Common myeloid progenitor, CD34-positive (primary cell): ENCODE measurements around the gene SLC22A13.

Experiments
- CTCF ChIA-PET: fragments of 350-600 bp; sonication (Branson Sonifier 250); formaldehyde crosslinking; loops from one replicate; lab custom pipeline; 2021; ENCODE audit warnings: antibody characterized with exemption; lab: Charles Lee
- POLR2A ChIA-PET: fragments of 350-600 bp; sonication (Branson Sonifier 250); formaldehyde crosslinking; loops from one replicate; lab custom pipeline; 2021; ENCODE audit warnings: antibody characterized with exemption; lab: Charles Lee
- DNase-seq, 3 donors: peaks; one replicate each; pipeline versions ENCODE4 v3.0.0 to v3.0.0-alpha.2; 2013
- H3K27ac ChIP-seq, 2 experiments: 1 replicate in 1 of 2; 2 replicates in 1 of 2; pipeline ENCODE4 v1.7.0; 2013; ENCODE audit warnings: inconsistent platforms in 2 of 2, low read length in 2 of 2, mild to moderate bottlenecking in 2 of 2, low read depth in 1 of 2, moderate library complexity in 1 of 2; ENCODE audit not compliant: severe bottlenecking in 2 of 2, insufficient read depth in 1 of 2, poor library complexity in 1 of 2
- H3K27me3 ChIP-seq, 5 experiments: replicated peaks in 2 of 5; 1 replicate in 3 of 5; 2 replicates in 2 of 5; pipeline versions ENCODE4 v1.6.1 to v1.7.0; 2013; ENCODE audit warnings: low read length in 4 of 5, mild to moderate bottlenecking in 2 of 5, moderate library complexity in 2 of 5, inconsistent platforms in 1 of 5; ENCODE audit not compliant: insufficient read depth in 5 of 5, control insufficient read depth in 4 of 5
- H3K36me3 ChIP-seq, 4 experiments: 1 replicate in 2 of 4; 2 replicates in 2 of 4; pipeline versions ENCODE4 v1.6.1 to v1.7.0; 2013; ENCODE audit warnings: low read length in 3 of 4, control low read depth in 1 of 4, mild to moderate bottlenecking in 1 of 4; ENCODE audit not compliant: control insufficient read depth in 4 of 4, insufficient read depth in 4 of 4
- H3K4me1 ChIP-seq, 4 experiments: 1 replicate in 3 of 4; 2 replicates in 1 of 4; pipeline versions ENCODE4 v1.6.1 to v1.7.1; 2013; ENCODE audit warnings: low read length in 3 of 4, mild to moderate bottlenecking in 3 of 4, control low read depth in 1 of 4, inconsistent platforms in 1 of 4, moderate library complexity in 1 of 4; ENCODE audit not compliant: control insufficient read depth in 4 of 4, insufficient read depth in 4 of 4; ENCODE audit errors: control extremely low read depth in 1 of 4
- H3K4me3 ChIP-seq, 7 experiments: 1 replicate in 4 of 7; 2 replicates in 3 of 7; pipeline versions ENCODE4 v1.5.1 to v1.7.0; 2013; ENCODE audit warnings: mild to moderate bottlenecking in 7 of 7, low read length in 6 of 7, moderate library complexity in 6 of 7, inconsistent platforms in 2 of 7, low read depth in 2 of 7, control low read depth in 1 of 7; ENCODE audit not compliant: insufficient read depth in 4 of 7, control insufficient read depth in 1 of 7; ENCODE audit errors: extremely low read depth in 1 of 7
- H3K9me3 ChIP-seq, 5 experiments: 1 replicate in 4 of 5; 2 replicates in 1 of 5; pipeline versions ENCODE4 v1.6.1 to v1.7.1; 2013; ENCODE audit warnings: low read length in 4 of 5, mild to moderate bottlenecking in 2 of 5, inconsistent platforms in 1 of 5, low read depth in 1 of 5, moderate library complexity in 1 of 5; ENCODE audit not compliant: control insufficient read depth in 4 of 5, insufficient read depth in 2 of 5; ENCODE audit errors: control extremely low read depth in 1 of 5
- WGBS: methylation state at CpG from one replicate; pipeline ENCODE4 v1.1.5; 2013; ENCODE audit not compliant: insufficient coverage; 5-methylcytosine and 5-hydroxymethylcytosine counted together

The SLC22A13 gene

GRCh38 chr3:38297537-38297936, 31.9 kb downstream of the SLC22A13 start:
- Histone ChIP-seq H3K4me1 (no peaks in the 10 kb centered on the region), H3K9me3 (no peaks in the 10 kb centered on the region), H3K36me3 (no peaks in the 10 kb centered on the region), H3K4me3 (no peak overlapping the region), H3K27ac (no peak overlapping the region), H3K27me3 (no peaks in the 10 kb centered on the region)
- CTCF ChIA-PET: interaction anchor here (1.0 to 1.9 kb wide), 10 partner anchors 11 to 183 kb away, joined by 3 to 10 read pairs (median 4); partner anchors contain the start of gene XYLB
- POLR2A ChIA-PET: no interaction called here
- DNase-seq: no peak

DNA sequence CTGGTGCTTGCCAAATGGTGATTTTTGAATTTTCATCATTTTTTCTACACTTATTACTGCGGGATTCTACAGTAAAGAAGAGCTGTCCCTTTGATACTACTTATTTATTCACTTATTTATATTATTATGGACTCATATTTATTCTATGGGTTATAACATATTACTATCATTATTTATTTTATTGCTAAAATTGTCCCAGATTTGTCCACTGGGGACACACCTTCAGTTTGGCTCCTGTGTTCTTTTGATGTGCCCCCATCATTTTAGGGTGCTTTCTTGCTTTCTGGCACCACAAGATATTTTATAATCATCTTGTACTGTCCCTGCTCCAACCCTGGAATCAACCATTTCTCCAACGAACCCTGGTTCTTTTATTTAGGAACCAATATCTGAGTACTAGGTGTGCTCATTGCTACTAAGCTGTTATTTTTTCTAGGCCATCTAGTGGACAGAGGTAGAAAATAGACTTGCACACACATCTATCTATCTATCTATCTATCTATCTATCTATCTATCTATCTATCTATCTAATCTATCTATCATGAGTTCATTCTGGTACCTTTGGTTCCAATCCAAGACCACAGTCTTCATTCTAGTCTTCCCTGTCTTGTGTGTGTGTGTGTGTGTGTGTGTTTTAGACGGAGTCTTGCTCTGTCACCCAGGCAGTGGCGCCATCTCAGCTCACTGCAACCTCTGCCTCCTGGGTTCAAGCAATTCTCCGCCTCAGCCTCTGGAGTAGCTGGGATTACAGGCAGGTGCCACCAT, 32.5 kb downstream of the SLC22A13 start:
- Histone ChIP-seq H3K27ac (no peak overlapping the region), H3K4me1 (no peaks in the 10 kb centered on the region), H3K36me3 (no peaks in the 10 kb centered on the region), H3K9me3 (no peaks in the 10 kb centered on the region), H3K27me3 (no peaks in the 10 kb centered on the region), H3K4me3 (no peak overlapping the region)
- ChIA-PET POLR2A (no interaction called here), CTCF (interaction anchor here (0.6 to 1.9 kb wide), 15 partner anchors 10 to 183 kb away, joined by 3 to 10 read pairs (median 4); partner anchors contain the start of gene XYLB)
- DNase-seq: peak; percentile 14 to 34 (median 22)
- 100% methylated on average over 2 of the region's 5 CpGs for WGBS

DNA sequence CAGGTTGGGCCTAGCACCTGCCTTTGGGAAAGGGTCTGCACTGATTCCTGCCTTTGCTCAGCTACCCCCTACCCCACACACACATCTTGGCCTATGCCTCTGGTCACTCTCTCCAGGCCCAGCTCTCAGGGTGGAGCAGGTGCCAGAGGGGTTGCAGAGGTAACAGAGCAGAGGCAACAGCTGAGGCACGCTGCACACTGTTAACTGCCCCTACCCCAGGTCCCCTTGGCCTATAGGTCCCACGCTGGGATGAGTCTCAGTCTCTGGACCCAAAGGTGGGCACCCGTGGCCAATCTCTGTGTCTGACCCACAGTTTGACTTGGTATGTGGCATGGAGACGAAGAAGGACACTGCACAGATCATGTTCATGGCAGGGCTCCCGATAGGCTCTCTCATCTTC, 41.3 kb downstream of the SLC22A13 start:
- ChIA-PET POLR2A (no interaction called here), CTCF (no interaction called here)
- DNase-seq: no peak
- 98% methylated on average over 4 of the region's 5 CpGs for WGBS
- Histone ChIP-seq H3K27me3 (no peaks in the 10 kb centered on the region), H3K9me3 (no peaks in the 10 kb centered on the region), H3K27ac (no peak overlapping the region), H3K4me1 (no peaks in the 10 kb centered on the region), H3K36me3 (no peaks in the 10 kb centered on the region), H3K4me3 (no peak overlapping the region)

DNA sequence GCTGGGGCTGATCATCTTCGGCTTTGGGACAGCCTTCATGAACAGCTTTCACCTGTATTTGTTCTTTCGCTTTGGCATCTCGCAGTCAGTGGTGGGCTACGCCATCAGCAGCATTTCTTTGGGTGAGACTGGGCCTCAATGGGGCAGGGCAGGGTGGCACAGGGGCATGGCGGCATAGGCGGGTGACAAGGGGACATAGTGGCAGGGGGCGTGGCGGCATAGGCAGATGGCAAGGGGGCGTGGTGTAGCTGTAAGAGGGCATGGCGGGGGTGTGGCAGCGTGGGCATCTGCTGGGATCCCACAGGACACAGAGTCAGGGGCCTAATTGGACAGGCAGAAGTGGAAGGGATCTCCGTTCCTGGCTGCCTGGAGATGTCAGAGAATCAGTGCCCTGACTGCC, 42.0 kb downstream of the SLC22A13 start:
- DNase-seq: no peak
- ChIA-PET CTCF (interaction anchor here (1.2 kb wide), 1 partner anchor 10 kb away, joined by 3 read pairs; no protein-coding TSS in a partner anchor), POLR2A (no interaction called here)
- H3K9me3 ChIP-seq: no peaks in the 10 kb centered on the region
- no peak overlapping the region for H3K4me3 ChIP-seq
- H3K4me1 ChIP-seq: no peaks in the 10 kb centered on the region
- no peaks in the 10 kb centered on the region for H3K36me3 ChIP-seq
- 100% methylated on average over 8 of the region's 12 CpGs for WGBS
- H3K27me3 ChIP-seq: no peaks in the 10 kb centered on the region
- no peak overlapping the region for H3K27ac ChIP-seq

DNA sequence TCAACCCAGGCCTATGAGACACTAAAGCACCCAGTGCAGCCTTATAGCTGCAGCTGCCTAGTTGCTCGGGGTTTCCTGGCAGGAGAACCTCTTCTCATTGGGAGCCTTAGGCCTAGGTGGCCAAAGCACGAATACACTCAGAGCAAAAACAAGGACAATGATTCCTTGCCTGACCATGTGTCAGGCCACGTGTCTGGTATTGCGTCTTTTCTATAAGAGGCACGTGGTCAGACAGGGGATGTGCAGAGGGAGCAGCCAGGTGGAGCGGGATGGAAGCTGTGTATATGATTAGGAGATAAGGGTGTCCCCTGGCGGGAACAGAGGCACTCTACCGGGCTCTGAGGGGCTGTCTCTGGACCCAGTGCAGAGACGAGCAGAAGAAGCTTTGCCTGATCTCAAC, 42.8 kb downstream of the SLC22A13 start:
- POLR2A ChIA-PET: no interaction called here
- WGBS: 92% methylated on average over 9 of the region's 9 CpGs
- no peak overlapping the region for H3K27ac ChIP-seq
- H3K36me3 ChIP-seq: no peaks in the 10 kb centered on the region
- no peaks in the 10 kb centered on the region for H3K27me3 ChIP-seq
- CTCF ChIA-PET: interaction anchor here (1.2 kb wide), 1 partner anchor 10 kb away, joined by 3 read pairs; no protein-coding TSS in a partner anchor
- no peaks in the 10 kb centered on the region for H3K9me3 ChIP-seq
- DNase-seq: no peak
- peaks cover 0 to 2% (median under 1%) of the 10 kb centered on the region in 4 experiments for H3K4me1 ChIP-seq
- H3K4me3 ChIP-seq: no peak overlapping the region

DNA sequence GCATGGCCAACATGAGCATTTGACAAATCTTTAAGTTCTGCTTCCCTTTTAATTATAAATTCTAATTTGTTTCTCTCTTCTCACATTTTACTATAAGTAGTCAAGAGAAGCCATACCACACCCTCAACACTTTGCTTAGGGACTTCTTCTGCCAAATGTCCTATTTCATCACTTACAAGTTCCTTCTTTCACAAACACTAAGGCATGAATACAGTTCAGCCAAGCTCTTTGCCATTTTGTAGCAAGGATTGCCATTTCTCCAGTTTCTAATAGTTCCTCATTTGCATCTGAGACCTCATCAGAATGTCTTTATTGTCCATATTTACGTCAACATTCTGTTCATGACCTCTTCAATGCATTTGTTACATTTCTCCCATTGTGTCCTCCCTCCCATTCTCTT, 45.9 kb downstream of the SLC22A13 start:
- CTCF ChIA-PET: no interaction called here
- WGBS: 100% methylated on average over 1 of the region's 1 CpG

GRCh38 chr3:38311941-38312340, 46.3 kb downstream of the SLC22A13 start:
- Histone ChIP-seq H3K27me3 (no peaks in the 10 kb centered on the region), H3K9me3 (no peaks in the 10 kb centered on the region), H3K4me3 (no peak overlapping the region), H3K4me1 (peaks cover 0 to 16% (median 12%) of the 10 kb centered on the region in 4 experiments), H3K27ac (no peak overlapping the region), H3K36me3 (no peaks in the 10 kb centered on the region)
- ChIA-PET POLR2A (no interaction called here), CTCF (no interaction called here)
- no peak for DNase-seq
- 83% methylated on average over 1 of the region's 2 CpGs for WGBS

More for the DNA sequence above, 45.9 kb downstream of the SLC22A13 start:
- no peak overlapping the region for H3K4me3 ChIP-seq
- no peaks in the 10 kb centered on the region for H3K36me3 ChIP-seq
- DNase-seq: no peak
- peaks cover 0 to 16% (median 12%) of the 10 kb centered on the region in 4 experiments for H3K4me1 ChIP-seq
- POLR2A ChIA-PET: no interaction called here
- no peaks in the 10 kb centered on the region for H3K9me3 ChIP-seq
- no peaks in the 10 kb centered on the region for H3K27me3 ChIP-seq
- H3K27ac ChIP-seq: no peak overlapping the region
